Measurements from ENCODE around the gene B4GALNT3. TPM values are rescaled to one million over a fixed set of nuclear protein-coding genes. Genes with fewer than 3 reads are reported as not detected.
A peak's percentile ranks its signal among the peaks of the same experiment; 100 is the strongest.

B4GALNT3 gene
- total and polyA plus RNA-seq, 2 of the 13 experiments (the other 11 are each of a cell fraction or from before 2014, with no cell fraction given): 3.2 to 4.4 TPM

- peak; percentile 96 for TF ChIP-seq ZGPAT (CRISPR knock-in tag; IDR thresholded peaks at IDR 0.05)
- TF ChIP-seq NFKB2 (CRISPR knock-in tag; IDR thresholded peaks at IDR 0.05; ENCODE audit: borderline replicate concordance): peak; percentile 90
- peak; percentile 67; the same call in 1 of the 2 replicates for TF ChIP-seq E2F1 (CRISPR knock-in tag; IDR thresholded peaks at IDR 0.05)
- TF ChIP-seq MEIS2 (CRISPR knock-in tag; IDR thresholded peaks at IDR 0.05): peak; percentile 59; the same call in 1 of the 2 replicates
- TF ChIP-seq PBX3 (CRISPR knock-in tag; IDR thresholded peaks at IDR 0.05; ENCODE audit: borderline replicate concordance): peak; percentile 58; the same call in 1 of the 2 replicates
- no peak for TF ChIP-seq ATM (IDR thresholded peaks at IDR 0.05; ENCODE audit: borderline replicate concordance)
- TF ChIP-seq ZNF263 (CRISPR knock-in tag; IDR thresholded peaks at IDR 0.05): peak; percentile 26; the same call in 1 of the 2 replicates
- no peak for TF ChIP-seq HOXA7 (CRISPR knock-in tag; IDR thresholded peaks at IDR 0.05)
- TF ChIP-seq ZNF503 (CRISPR knock-in tag; IDR thresholded peaks at IDR 0.05): no peak
- no peak for TF ChIP-seq CHD4 (IDR thresholded peaks at IDR 0.05; ENCODE audit: borderline replicate concordance, low read length)
- peak; percentile 92 for TF ChIP-seq ZNF605 (CRISPR knock-in tag; IDR thresholded peaks at IDR 0.05)
- peak; percentile 92 for TF ChIP-seq TOPORS (CRISPR knock-in tag; IDR thresholded peaks at IDR 0.05)
- peak; percentile 92; the same call in 1 of the 2 replicates for TF ChIP-seq MTA1 (CRISPR knock-in tag; IDR thresholded peaks at IDR 0.05; ENCODE audit: borderline replicate concordance)
- TF ChIP-seq HOXA3 (CRISPR knock-in tag; IDR thresholded peaks at IDR 0.05): peak; percentile 85
- TF ChIP-seq SIX4 (CRISPR knock-in tag; IDR thresholded peaks at IDR 0.05): no peak
- TF ChIP-seq STAT6 (CRISPR knock-in tag; IDR thresholded peaks at IDR 0.05; ENCODE audit: borderline replicate concordance): peak; percentile 97
- no peak; the same call in 1 of the 2 replicates for TF ChIP-seq ZNF577 (CRISPR knock-in tag; IDR thresholded peaks at IDR 0.05; ENCODE audit: borderline replicate concordance, low read depth)
- TF ChIP-seq ZKSCAN5 (CRISPR knock-in tag; IDR thresholded peaks at IDR 0.05): no peak
Measured at GRCh38 chr12:575948-576614, 116.3 kb downstream of the B4GALNT3 start (continued).
